SK-N-MC (cell line): ENCODE data around the gene CARD10.

ENCODE experiments used
- EZH2 ChIP-seq: fragments of 200-600 bp; sonication (generic); IDR thresholded peaks from one replicate; pipeline ENCODE4 v1.6.1; 2017; ENCODE audit warnings: antibody characterized with exemption
- FOXP2 ChIP-seq: optimal IDR thresholded peaks from 2 replicates; pipeline ENCODE3; 2011; ENCODE audit warnings: mild to moderate bottlenecking, moderate library complexity; ENCODE audit not compliant: insufficient read depth; ENCODE audit errors: extremely low read length, control extremely low read depth
- POLR2AphosphoS5 ChIP-seq: IDR thresholded peaks from 2 replicates; pipeline ENCODE4 v1.6.1; 2012; ENCODE audit warnings: mild to moderate bottlenecking, low read depth, low read length, borderline replicate concordance

- TF ChIP-seq POLR2AphosphoS5 = no peak
- no peak for TF ChIP-seq EZH2
- no peak for TF ChIP-seq FOXP2
These were observed 45.0 kb upstream of the CARD10 start for GRCh38 chr22:37564111-37564711.
